ENCODE data around the gene ZRANB1.

The ZRANB1 gene

DNA sequence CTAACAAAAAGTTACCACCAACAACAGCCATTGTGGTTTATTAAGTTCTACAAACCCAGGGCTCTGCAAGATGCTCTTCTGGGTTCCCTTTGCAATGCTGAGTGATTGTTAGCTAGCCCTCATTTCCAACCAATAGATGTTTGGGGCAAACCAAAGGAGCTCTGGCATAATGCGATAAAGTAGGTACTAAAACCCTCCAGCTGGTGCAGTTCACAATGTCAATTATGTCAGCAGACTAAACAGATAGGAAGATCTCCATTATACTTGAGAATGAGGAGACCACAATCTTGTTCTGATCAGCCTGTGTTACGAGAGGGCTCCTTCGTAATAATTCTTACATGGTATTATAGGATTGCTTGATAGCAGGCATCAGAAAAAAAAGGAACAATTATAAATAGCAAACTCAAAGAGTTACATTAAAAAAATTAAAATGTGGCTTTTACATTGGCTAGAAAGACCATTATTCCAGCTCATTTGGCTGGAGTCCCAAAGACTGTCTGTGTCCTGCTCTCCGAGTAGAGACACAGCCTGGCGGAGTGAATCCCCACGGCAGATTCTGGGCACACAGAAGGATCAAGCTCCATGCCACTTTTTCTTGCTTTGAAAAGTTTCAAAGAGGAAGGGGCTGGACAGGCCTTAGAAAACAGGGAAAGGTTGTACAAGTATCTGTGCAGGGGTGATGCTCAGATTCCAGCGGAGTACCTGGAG lies 93.8 kb downstream of the ZRANB1 start:
- no peak for DNase-seq (ENCODE audit: low spot score)

- DNase-seq (ENCODE audit: low spot score) = no peak
Measured at GRCh38 chr10:125037145-125037877, 95.4 kb downstream of the ZRANB1 start.

All from CD4-positive, alpha-beta T cell treated with Interleukin-6 at 100 ng/mL for 8 hours (primary cell).